ENCODE data around the gene ABI2.
"Not testable (repeated sequence)": the region's sequence is repeated elsewhere in the genome, so short reads cannot be mapped to it uniquely, and the experiment has no call there.

Gene ABI2

DNA sequence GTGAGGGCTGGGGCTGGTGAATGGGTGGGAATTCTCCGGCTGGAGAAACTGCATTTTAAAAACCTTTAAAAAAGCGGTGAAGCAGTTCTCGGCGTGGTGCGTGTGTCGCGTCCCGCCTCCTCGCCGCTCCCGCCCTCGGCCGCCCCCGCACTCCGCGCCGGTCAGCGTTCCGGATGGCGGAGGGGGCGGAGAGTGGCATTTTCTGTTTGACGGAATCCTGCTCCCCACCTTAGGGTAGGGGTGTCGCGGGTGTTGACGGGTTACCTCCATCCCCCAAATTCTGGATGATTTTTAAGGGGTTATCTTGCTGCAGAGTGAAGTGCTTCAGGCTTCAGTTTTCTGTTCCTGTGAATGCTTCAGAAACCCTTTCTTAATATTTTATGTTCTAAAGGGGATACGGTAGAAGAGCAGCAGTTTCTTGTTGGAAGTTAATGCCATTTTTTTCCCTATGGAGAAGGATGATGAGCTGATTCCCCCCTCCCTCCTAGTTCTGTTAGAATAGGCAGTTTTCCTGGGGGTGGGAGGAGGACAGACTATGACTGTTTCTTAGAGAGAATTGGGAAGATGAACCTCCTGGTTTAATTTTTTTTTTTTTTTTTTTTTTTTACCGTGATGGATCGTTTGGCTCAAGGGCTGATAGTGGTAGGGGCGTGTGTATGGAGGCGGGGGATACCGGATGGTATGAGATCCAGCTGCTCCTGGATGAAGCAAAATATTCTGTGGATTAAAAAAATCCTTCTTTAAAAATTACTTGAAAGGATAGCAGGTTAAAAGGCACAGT lies 756 bp downstream of the ABI2 start:
- Histone ChIP-seq H3K9ac (ENCODE audit: low read depth, low read length) (peak overlapping the region; percentile 83), H3K4me3 (ENCODE audit: low read depth, low read length) (peak overlapping the region; percentile 99), H3K27ac (ENCODE audit: low read depth, low read length) (peak overlapping the region; percentile 99), H3K9me3 (ENCODE audit: control insufficient read depth, insufficient read depth, low read length) (no peaks in the 10 kb centered on the region), H3K4me1 (ENCODE audit: control insufficient read depth, insufficient read depth, low read length) (peaks cover 12% of the 10 kb centered on the region; the same call in 1 of the 2 replicates), H3K36me3 (ENCODE audit: control insufficient read depth, insufficient read depth, low read length) (no peaks in the 10 kb centered on the region), H3K27me3 (ENCODE audit: control insufficient read depth, insufficient read depth, low read length) (no peaks in the 10 kb centered on the region)

DNA sequence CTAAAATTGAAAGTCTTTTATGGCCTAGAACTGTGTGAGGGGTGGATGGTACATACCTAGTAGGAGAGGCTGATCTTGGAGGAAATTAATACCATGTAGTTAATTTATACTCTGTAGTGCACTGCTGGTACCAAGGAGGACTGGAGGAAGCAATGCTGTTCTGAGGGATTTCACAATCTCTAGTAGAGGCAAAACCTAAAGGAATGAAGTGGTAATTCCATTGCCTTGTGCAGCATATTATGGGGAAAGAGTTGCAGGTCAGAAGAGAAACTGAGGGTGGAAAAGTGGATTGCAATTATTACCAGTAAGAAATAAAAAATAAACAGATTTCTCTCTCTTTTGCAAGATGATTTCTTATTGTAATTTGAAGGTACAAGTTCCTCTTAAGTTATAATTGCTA lies 2.2 kb downstream of the ABI2 start:
- Histone ChIP-seq H3K27me3 (ENCODE audit: control insufficient read depth, insufficient read depth, low read length) (no peaks in the 10 kb centered on the region), H3K4me1 (ENCODE audit: control insufficient read depth, insufficient read depth, low read length) (peaks cover 12% of the 10 kb centered on the region; the same call in 1 of the 2 replicates), H3K9ac (ENCODE audit: low read depth, low read length) (no peak overlapping the region), H3K9me3 (ENCODE audit: control insufficient read depth, insufficient read depth, low read length) (no peaks in the 10 kb centered on the region), H3K4me3 (ENCODE audit: low read depth, low read length) (peak overlapping the region; percentile 99), H3K27ac (ENCODE audit: low read depth, low read length) (no peak overlapping the region), H3K36me3 (ENCODE audit: control insufficient read depth, insufficient read depth, low read length) (no peaks in the 10 kb centered on the region)

DNA sequence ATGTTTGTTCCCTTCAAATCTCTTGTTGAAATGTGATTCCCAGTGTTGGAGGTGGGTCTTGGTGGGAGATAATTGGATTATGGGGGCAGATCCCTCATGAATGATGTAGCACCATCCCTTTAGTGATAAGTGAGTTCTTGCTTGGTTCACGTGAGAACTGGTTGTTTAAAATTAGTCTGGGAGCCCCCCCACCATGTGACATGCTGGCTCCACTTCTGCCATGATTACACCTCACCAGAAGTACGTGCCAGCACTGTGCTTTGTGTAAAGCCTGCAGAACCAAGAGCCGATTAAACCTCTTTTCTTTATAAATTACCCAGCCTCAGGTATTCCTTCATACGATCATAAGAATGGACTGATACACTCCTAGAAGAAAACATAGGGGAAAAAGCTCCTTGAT lies 10.1 kb downstream of the ABI2 start:
- Histone ChIP-seq H3K27me3 (ENCODE audit: control insufficient read depth, insufficient read depth, low read length) (no peaks in the 10 kb centered on the region), H3K9me3 (ENCODE audit: control insufficient read depth, insufficient read depth, low read length) (no peaks in the 10 kb centered on the region), H3K9ac (ENCODE audit: low read depth, low read length) (no peak overlapping the region), H3K36me3 (ENCODE audit: control insufficient read depth, insufficient read depth, low read length) (peaks cover 4% of the 10 kb centered on the region; the same call in 1 of the 2 replicates), H3K4me3 (ENCODE audit: low read depth, low read length) (no peak overlapping the region), H3K27ac (ENCODE audit: low read depth, low read length) (no peak overlapping the region), H3K4me1 (ENCODE audit: control insufficient read depth, insufficient read depth, low read length) (peaks cover 10% of the 10 kb centered on the region)

DNA sequence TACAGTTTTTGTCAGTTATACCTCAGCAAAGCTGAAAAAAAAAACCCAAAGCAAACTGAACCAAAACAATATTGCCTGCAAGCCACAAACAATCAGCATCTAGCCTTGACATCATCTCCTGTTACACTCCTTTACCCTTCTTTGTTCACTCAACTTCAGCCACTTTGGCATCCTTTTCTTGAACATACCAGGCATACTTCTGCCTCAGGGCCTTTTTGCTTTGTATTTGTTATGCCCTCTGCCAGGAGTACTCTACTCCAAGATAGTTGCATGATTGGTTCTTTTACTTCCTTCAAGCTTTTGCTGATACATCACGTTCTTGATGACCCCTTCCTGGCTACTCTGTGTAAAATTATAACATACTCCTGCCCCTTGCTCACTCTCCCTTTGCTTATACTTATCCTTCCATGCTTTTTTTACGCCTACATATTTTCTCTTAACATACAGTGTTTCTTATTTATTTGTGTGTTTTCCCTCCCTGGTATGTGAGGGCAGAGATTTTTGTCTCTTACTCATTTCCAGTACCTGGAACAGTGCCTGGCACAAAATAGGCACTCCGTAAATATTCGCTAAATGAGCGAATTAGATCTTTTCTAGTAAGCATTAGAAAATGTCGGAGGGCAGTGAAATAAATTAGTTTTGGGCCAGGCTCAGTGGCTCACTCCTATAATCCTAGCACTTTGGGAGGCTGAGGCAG lies 12.7 kb downstream of the ABI2 start:
- H3K4me3 ChIP-seq (ENCODE audit: low read depth, low read length), result no peak overlapping the region
- no peaks in the 10 kb centered on the region for H3K27me3 ChIP-seq (ENCODE audit: control insufficient read depth, insufficient read depth, low read length)
- H3K27ac ChIP-seq (ENCODE audit: low read depth, low read length), result peak overlapping the region; percentile 65
- no peaks in the 10 kb centered on the region; the same call in 1 of the 2 replicates for H3K9me3 ChIP-seq (ENCODE audit: control insufficient read depth, insufficient read depth, low read length)
- peaks cover 13% of the 10 kb centered on the region for H3K36me3 ChIP-seq (ENCODE audit: control insufficient read depth, insufficient read depth, low read length)
- peak overlapping the region; percentile 10; the same call in 1 of the 2 replicates for H3K9ac ChIP-seq (ENCODE audit: low read depth, low read length)
- H3K4me1 ChIP-seq (ENCODE audit: control insufficient read depth, insufficient read depth, low read length), result peaks cover 10% of the 10 kb centered on the region

DNA sequence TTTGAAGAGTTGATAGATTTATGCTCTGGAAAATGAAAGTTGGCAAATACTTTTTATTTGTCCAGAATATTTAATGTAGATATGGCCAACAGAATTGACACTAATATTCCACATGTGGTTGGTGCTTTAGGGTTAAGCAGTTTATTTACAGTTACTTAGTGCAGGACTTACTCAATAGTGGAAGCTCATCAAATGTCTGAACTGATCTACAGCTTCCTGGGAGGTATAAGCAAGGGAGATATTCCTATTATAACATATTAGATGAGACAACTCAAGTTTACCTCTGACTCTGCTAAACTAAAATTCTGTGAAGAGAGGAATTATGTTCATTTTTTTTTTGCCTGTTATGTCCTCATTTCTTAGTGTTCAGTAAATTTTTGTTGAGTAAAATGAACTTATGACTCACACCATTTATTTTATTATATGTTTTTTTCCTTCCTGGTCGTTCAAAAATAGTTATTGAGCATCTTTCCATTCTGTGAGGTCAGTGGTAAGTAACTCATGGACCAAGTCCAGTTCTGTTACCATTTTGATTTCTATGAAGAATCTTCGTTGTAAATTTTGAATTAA lies 13.6 kb downstream of the ABI2 start:
- no peak overlapping the region for H3K4me3 ChIP-seq (ENCODE audit: low read depth, low read length)
- peaks cover 10% of the 10 kb centered on the region for H3K4me1 ChIP-seq (ENCODE audit: control insufficient read depth, insufficient read depth, low read length)
- H3K27ac ChIP-seq (ENCODE audit: low read depth, low read length), result no peak overlapping the region
- H3K9ac ChIP-seq (ENCODE audit: low read depth, low read length), result no peak overlapping the region
- H3K9me3 ChIP-seq (ENCODE audit: control insufficient read depth, insufficient read depth, low read length), result no peaks in the 10 kb centered on the region; the same call in 1 of the 2 replicates
- H3K27me3 ChIP-seq (ENCODE audit: control insufficient read depth, insufficient read depth, low read length), result no peaks in the 10 kb centered on the region
- peaks cover 13% of the 10 kb centered on the region for H3K36me3 ChIP-seq (ENCODE audit: control insufficient read depth, insufficient read depth, low read length)

DNA sequence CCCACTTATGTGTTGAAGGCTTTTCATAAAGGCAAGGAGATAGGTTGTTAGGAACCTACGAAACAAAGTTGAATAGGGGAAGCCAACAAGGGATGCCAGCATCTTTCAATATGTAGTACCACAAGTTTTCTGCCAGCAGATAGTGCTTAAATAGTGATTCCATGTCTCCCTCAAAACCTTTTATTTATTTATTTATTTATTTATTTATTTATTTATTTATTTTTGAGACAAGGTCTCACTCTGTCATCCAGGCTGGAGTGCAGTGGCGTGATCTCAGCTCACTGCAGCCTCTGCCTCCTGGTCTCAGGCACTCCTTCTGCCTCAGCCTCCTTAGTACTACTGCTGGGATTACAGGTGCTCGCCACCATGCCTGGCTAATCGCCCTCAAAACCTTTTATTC lies 14.2 kb downstream of the ABI2 start:
- H3K9me3 ChIP-seq (ENCODE audit: control insufficient read depth, insufficient read depth, low read length); H3K4me1 ChIP-seq (ENCODE audit: control insufficient read depth, insufficient read depth, low read length); H3K9ac ChIP-seq (ENCODE audit: low read depth, low read length); H3K4me3 ChIP-seq (ENCODE audit: low read depth, low read length); H3K27me3 ChIP-seq (ENCODE audit: control insufficient read depth, insufficient read depth, low read length); H3K27ac ChIP-seq (ENCODE audit: low read depth, low read length): not testable (repeated sequence)
- H3K36me3 ChIP-seq (ENCODE audit: control insufficient read depth, insufficient read depth, low read length), result peaks cover 13% of the 10 kb centered on the region

DNA sequence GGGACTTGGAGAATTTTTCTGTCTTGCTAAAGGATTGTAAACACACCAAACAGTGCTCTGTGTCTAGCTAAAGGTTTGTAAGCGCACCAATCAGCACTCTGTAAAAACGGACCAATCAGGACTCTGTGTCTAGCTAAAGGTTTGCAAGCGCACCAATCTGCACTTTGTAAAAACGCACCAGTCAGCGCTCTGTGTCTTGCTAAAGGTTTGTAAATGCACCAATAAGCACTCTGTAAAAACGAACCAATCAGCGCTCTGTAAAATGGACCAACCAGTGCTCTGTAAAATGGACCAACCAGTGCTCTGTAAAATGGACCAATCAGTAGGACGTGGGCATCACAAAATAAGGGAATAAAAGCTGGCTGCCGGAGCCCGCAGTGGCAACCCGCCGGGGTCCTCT lies 16.5 kb downstream of the ABI2 start:
- Histone ChIP-seq H3K4me3 (ENCODE audit: low read depth, low read length) (no peak overlapping the region), H3K27ac (ENCODE audit: low read depth, low read length) (no peak overlapping the region), H3K9me3 (ENCODE audit: control insufficient read depth, insufficient read depth, low read length) (no peaks in the 10 kb centered on the region; the same call in 1 of the 2 replicates), H3K4me1 (ENCODE audit: control insufficient read depth, insufficient read depth, low read length) (peaks cover 12% of the 10 kb centered on the region), H3K36me3 (ENCODE audit: control insufficient read depth, insufficient read depth, low read length) (peaks cover 13% of the 10 kb centered on the region), H3K9ac (ENCODE audit: low read depth, low read length) (no peak overlapping the region), H3K27me3 (ENCODE audit: control insufficient read depth, insufficient read depth, low read length) (no peaks in the 10 kb centered on the region)

DNA sequence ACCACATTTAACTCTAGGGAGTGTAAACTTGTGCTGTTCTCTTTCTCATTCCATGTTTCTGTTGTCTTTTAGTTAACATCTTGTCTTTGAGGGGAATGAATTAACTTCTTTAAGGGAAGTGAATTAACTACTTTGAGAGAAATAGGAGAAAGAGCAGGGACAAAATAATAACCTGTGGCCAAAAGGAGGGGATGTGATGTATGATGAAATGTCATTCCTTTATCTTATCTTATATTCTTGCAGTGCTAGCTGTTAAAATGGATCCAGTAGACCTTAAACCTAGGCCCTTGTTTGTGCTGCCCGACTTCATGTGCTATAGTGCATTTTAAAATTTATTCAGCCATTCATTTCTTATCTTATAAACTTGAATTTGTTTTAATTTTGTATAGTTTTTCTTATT lies 18.4 kb downstream of the ABI2 start:
- peaks cover 13% of the 10 kb centered on the region for H3K36me3 ChIP-seq (ENCODE audit: control insufficient read depth, insufficient read depth, low read length)
- no peak overlapping the region for H3K9ac ChIP-seq (ENCODE audit: low read depth, low read length)
- H3K27ac ChIP-seq (ENCODE audit: low read depth, low read length), result no peak overlapping the region
- no peak overlapping the region for H3K4me3 ChIP-seq (ENCODE audit: low read depth, low read length)
- H3K27me3 ChIP-seq (ENCODE audit: control insufficient read depth, insufficient read depth, low read length), result no peaks in the 10 kb centered on the region
- no peaks in the 10 kb centered on the region; the same call in 1 of the 2 replicates for H3K9me3 ChIP-seq (ENCODE audit: control insufficient read depth, insufficient read depth, low read length)
- H3K4me1 ChIP-seq (ENCODE audit: control insufficient read depth, insufficient read depth, low read length), result peaks cover 2% of the 10 kb centered on the region; the same call in 1 of the 2 replicates

DNA sequence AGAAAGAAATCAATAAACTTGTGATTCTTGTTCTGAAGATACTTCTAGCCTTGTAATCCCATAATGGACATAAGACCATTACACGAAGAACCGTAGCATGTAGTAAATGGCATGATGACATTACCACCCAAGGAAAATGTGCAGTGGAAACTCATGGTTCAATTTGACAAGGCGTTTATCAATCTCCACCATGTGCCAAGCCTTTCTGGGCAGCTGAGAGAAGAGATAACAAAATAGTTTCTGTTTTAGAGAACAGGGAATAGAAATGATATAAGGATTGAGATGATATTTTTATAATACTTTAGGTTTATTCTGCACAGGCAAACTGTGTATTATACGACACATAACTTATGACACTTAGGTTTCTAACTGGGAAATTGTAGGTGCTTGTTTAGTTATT lies 19.2 kb downstream of the ABI2 start:
- Histone ChIP-seq H3K27me3 (ENCODE audit: control insufficient read depth, insufficient read depth, low read length) (no peaks in the 10 kb centered on the region), H3K9me3 (ENCODE audit: control insufficient read depth, insufficient read depth, low read length) (no peaks in the 10 kb centered on the region; the same call in 1 of the 2 replicates), H3K36me3 (ENCODE audit: control insufficient read depth, insufficient read depth, low read length) (peaks cover 15% of the 10 kb centered on the region), H3K4me3 (ENCODE audit: low read depth, low read length) (no peak overlapping the region), H3K9ac (ENCODE audit: low read depth, low read length) (no peak overlapping the region), H3K4me1 (ENCODE audit: control insufficient read depth, insufficient read depth, low read length) (peaks cover 2% of the 10 kb centered on the region; the same call in 1 of the 2 replicates), H3K27ac (ENCODE audit: low read depth, low read length) (no peak overlapping the region)

DNA sequence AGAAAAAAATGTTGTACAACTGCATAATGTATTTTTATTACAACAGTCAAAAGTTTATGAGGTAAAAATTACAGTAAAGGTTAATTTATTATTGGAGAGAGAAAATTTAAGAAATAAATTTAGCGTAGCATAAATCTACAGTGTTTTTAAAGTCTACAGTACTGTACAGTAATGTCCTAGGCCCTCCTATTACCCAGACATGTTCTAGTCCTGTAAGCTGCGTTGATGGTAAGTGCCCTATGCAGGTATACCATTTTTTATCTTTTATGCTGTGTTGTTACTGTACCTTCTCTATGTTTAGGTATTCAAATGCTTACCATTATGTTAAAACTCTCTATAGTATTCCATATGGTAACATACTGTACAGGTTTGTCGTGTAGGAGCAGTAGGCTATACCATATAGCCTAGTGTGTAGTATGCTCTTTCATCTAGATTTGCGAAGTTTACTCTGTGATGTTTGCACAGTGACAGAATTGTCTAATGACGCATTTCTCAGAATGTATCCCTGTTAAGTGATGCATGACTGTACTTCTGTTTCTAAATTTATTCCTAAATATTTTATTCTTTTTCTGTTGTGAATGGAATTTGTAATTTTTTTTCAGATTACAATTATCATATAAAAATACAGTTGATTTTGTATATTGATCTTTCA lies 24.5 kb downstream of the ABI2 start:
- H3K9ac ChIP-seq (ENCODE audit: low read depth, low read length), result no peak overlapping the region
- no peaks in the 10 kb centered on the region for H3K9me3 ChIP-seq (ENCODE audit: control insufficient read depth, insufficient read depth, low read length)
- no peak overlapping the region for H3K4me3 ChIP-seq (ENCODE audit: low read depth, low read length)
- no peaks in the 10 kb centered on the region for H3K27me3 ChIP-seq (ENCODE audit: control insufficient read depth, insufficient read depth, low read length)
- peaks cover 3% of the 10 kb centered on the region; the same call in 1 of the 2 replicates for H3K36me3 ChIP-seq (ENCODE audit: control insufficient read depth, insufficient read depth, low read length)
- no peak overlapping the region for H3K27ac ChIP-seq (ENCODE audit: low read depth, low read length)
- H3K4me1 ChIP-seq (ENCODE audit: control insufficient read depth, insufficient read depth, low read length), result no peaks in the 10 kb centered on the region
